NOMO-1 treated with dmso at 0.1 percent for 144 hours (cell line): ENCODE measurements around the gene HHAT.

Experiments used
- DNase-seq: peaks from one replicate; lab custom pipeline; 2025; ENCODE audit not compliant: unreplicated experiment; lab: John Stamatoyannopoulos, UW

HHAT gene

DNA sequence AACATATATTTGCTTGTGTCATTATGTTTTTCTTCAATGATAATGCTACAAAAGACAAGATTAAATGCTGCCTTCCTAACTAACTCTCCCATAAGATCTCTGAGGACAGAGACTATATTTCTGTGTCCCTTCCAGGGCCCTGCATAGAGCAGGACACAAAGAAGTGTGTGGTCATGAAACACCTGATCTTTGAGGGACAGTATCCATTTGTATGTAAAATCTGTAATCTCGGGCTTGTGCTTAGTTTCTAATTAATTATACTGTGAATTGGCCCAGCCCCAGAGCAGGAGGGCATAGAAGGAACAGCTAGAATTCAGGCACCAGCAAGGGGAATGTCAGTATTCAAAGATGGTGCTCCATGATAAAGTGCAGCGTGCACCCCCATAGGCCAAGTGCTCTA is 374.9 kb downstream of the HHAT start:
- no peak for DNase-seq

DNA sequence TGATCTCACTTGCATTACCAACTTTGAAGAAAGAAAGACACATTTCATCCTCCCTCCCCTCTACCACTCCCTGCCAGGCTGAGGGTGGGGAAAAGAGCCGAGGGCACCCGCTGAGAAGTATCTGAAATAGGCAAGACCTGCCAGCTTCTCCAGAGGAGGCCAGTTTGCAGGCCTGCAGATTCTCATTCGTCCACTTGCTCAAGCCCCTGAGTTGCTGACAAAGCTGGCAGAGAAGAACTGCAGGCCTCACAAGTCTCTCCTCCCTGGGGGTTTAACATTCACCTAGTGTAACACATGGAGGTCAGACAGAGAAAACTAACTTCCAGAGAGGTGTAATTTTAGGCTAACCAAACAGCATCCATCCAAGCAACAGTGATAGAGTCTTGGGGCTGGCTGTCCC is 376.4 kb downstream of the HHAT start:
- no peak for DNase-seq

DNA sequence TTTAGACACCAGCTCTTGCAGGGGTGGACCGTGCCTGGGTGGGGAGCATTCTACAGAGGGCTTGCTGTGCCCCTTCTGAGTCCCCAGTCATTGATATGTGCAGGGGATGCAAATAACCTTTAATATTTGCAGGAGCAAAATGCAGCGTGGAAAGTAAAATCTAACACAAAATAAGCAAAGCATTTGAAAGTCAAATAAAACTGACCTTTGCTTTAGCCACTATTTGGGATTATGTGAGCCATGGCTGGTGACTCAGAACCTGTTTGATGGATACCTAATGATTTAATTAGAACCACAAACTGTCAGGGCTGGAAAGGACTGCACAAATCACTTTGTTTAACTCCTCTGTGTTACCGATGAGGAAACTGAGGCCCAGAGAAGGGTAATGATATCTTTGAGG is 377.5 kb downstream of the HHAT start:
- DNase-seq: no peak

DNA sequence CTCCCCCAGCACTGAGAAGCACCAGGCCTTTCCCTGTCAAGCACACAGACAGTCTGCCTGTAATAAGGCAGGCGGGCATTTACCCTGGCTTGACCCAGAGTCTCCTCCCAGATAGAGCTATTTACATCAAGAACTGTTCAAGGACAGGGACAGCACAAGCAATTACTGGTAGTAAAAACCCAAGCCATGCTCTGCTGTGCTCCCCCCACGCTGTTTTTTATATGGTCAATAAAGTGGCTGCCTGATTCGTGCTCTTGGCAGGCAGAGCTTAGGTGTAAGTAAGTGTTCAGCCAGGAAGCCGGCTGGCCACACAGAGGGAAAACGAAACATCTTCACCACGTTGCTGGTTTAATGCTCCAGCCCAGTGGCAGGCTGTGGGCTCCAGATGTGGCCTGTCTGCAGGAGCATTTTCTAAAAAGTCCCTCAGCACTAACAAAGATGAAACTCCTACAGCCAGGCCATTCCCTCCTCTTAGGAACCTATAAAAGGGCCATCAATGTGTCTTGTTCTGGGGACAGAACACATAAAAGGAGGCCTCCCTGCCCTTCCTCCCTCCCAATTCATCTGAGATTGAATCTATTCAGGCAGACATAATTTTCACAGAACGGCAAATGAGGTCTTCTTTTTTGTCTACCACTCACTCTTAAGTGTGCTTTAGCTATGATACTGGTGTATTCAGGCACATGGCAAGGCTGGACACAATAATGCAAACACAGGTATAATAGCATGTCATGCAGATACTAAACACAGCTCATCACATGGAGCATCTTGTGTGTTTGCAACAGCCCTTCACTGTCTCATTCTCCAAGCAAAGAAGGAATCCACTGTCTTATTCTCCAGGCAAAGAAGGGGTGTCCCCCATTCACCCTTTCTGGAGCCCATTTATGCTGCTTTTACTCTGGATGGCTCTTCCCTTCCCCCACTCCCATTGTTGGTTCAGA is 378.9 kb downstream of the HHAT start:
- DNase-seq: no peak

DNA sequence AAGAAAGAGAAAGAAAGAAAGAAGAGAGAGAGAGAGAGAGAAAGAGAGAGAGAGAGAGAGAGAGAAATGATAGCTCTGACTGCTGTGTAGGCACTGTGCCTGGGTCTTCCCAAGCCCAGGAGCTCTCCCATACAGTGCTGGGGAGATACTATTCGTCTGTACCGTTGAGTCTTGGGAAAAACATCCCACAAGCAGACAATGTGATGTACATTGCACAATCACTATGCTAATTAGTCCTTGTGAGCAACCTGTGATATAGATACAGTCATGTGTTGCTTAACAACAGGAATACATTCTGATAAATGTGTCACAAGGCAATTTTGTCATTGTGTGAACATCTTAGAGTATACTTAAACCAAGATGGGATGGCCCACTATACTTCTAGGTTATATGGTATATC is 381.0 kb downstream of the HHAT start:
- no peak for DNase-seq

DNA sequence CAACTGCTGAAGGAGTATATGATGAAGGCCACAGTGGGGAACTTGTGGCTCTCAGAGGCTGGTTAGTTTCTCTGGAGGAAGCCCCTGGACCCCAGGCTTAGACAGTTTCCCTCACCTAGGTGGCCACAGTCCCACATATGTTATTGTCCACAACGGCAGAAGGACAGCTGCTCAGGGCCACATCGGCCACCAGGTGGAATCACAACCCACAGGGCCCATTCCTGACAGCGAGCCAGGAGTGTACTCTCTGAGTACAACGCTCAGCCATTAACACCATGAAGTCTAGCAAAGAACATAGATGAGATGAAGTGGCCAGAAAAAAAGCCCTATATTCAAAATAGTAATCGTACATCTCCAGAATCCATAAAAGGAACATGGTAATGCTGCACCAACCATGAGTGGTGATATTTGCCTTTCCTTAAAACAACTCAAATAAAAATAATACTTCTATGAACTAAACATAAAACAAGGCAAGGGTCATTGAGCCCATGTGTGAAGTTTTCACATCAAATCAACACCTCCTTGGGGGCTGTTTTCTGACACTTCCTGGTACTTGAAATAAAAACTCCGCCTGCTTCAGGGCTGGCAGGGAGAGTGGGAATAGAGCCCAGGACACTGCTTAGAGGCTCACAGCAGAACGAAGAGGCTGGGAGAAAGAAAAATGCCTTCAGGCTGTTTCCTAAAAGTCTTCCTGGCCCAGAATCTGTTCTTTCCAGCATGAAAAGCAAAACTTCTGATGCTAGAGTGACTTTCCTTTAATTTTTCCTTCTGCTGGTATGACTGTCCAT is 383.3 kb downstream of the HHAT start:
- DNase-seq: no peak

DNA sequence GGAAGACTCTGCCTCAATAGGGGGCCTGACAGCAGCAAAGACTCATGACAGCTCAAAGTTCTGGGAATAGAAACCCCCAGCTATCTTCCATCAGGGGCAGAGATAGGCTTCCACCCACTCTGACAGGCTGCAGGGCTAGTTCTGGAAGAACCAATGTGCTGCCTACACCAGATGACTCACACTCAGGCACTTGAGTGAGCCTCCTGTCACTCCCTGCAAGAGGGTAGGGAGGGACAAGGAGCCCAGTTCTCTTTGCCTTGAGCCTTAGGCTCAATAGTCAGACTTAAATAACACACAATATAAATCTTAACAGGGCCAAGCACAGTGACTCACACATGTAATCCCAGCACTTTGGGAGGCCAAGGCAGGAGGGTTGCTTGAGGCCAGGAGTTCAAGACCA is 386.4 kb downstream of the HHAT start:
- DNase-seq: no peak

DNA sequence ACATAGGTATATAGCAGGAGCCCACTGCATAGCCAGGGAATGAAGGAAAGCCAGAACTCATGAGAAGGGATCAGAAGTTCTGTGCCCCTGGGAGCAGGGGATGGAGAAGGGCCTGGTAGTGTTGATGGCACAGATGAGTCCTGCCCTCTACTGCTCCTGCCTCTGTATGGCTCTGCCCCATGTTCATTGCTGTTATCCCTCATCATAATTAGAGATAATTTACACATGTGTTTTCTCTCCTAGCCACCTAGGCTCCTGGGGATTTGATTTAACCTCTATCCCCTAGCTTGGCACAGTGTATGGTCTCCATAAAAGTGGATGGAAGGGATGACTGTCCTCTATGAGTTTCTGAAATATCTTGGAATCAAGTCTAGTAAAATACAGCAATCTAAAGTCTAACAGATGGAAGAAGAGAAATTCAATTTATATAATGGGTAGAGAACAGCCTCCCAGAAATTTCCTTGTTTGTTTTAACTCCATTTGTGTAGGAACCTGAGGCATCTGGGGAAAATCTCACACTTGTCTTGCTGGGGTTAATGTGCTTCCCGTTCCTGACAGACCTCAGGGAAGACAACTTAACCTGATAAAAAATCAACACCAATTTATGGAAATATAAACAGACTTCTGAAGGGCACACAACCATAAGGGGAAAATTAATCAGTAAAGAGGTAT is 393.8 kb downstream of the HHAT start:
- DNase-seq: no peak

DNA sequence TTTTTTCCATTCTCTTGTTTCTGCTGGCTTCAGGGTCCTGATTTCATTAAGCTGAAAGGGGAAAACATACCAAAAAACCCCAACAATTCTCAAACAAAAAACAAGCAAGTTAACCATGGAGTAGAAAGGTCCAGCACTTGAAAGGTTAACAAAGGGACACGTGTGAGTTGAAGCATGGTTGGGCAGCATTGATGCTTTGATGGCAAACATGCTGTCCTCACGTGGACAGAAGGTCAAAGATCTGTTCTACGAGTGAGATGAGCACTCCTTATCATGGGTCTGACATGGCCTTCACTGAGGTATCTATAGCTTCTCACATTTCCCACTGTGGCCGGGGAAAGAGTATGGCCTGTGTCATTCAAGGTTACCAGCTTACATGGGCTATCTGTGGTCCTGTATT is 394.9 kb downstream of the HHAT start:
- DNase-seq: no peak

DNA sequence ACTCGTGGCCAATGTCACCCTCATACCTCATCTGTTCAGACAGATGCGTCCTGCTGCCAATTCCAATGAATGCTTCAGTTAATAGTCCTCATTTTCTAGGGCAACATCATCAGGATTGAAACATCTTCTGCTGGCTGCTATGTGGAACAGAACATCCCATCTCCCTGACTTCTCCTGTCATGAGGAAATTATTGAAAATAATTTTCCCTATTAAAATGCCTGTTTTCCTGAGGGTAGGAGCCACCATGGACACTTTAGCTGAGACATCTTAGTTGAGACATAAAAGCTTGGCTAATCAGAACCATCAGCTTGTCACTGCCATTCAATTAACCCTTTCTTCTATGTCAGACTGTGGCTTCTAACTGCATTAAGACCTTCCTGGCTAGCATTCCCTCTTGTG is 396.1 kb downstream of the HHAT start:
- no peak for DNase-seq
